GM19467 (cell line): ENCODE measurements around the gene DENND4B.
"Not testable (repeated sequence)": the region's sequence is repeated elsewhere in the genome, so short reads cannot be mapped to it uniquely, and the experiment has no call there.

ENCODE experiments used
- ATAC-seq: cut with Tn5 transposase; IDR thresholded peaks from one replicate; pipeline ENCODE4 v1.9.1; 2021; ENCODE audit warnings: mild to moderate bottlenecking, moderate library complexity; ENCODE audit not compliant: unreplicated experiment

The DENND4B gene

GRCh38 chr1:153929426-153929825 lies 17.1 kb downstream of the DENND4B start:
- no peak for ATAC-seq

GRCh38 chr1:153928791-153929341 lies 17.7 kb downstream of the DENND4B start:
- no peak for ATAC-seq

- ATAC-seq: no peak
Observed at GRCh38 chr1:153928245-153928644, 18.3 kb downstream of the DENND4B start.

GRCh38 chr1:153926405-153926804 lies 20.1 kb downstream of the DENND4B start:
- ATAC-seq: no peak

- ATAC-seq: peak; percentile 93
Observed at GRCh38 chr1:153922972-153923925, 23.3 kb downstream of the DENND4B start, which contains the start of gene GATAD2B. GATAD2B (minus strand) TSS chr1:153922972; CDS start chr1:153828347, 94,625 bp downstream.

- ATAC-seq: peak; percentile 29
Observed at GRCh38 chr1:153922076-153922971, 24.2 kb downstream of the DENND4B start.

- no peak for ATAC-seq
Observed at GRCh38 chr1:153921803-153922075, 24.8 kb downstream of the DENND4B start.

GRCh38 chr1:153921080-153921802 lies 25.3 kb downstream of the DENND4B start:
- ATAC-seq: no peak

- no peak for ATAC-seq
Observed at GRCh38 chr1:153919876-153920852, 26.4 kb downstream of the DENND4B start.

- no peak for ATAC-seq
Observed at GRCh38 chr1:153916297-153916696, 30.2 kb downstream of the DENND4B start.

GRCh38 chr1:153912349-153912748 lies 34.2 kb downstream of the DENND4B start:
- ATAC-seq: no peak

- not testable (repeated sequence) for ATAC-seq
Observed at GRCh38 chr1:153910560-153910959, 36.0 kb downstream of the DENND4B start.

- no peak for ATAC-seq
Observed at GRCh38 chr1:153908071-153908470, 38.4 kb downstream of the DENND4B start.

- ATAC-seq: no peak
Observed at GRCh38 chr1:153907134-153907533, 39.4 kb downstream of the DENND4B start.

- no peak for ATAC-seq
Observed at GRCh38 chr1:153906396-153906795, 40.1 kb downstream of the DENND4B start.

- ATAC-seq: not testable (repeated sequence)
Observed at GRCh38 chr1:153905908-153906307, 40.6 kb downstream of the DENND4B start.

- no peak for ATAC-seq
Observed at GRCh38 chr1:153903841-153904455, 42.6 kb downstream of the DENND4B start.

- no peak for ATAC-seq
Observed at GRCh38 chr1:153899509-153899908, 47.0 kb downstream of the DENND4B start.

GRCh38 chr1:153895866-153896265 lies 50.7 kb downstream of the DENND4B start:
- not testable (repeated sequence) for ATAC-seq
